NOMO-1 (cell line): ENCODE results near the gene ATP8A1.
"Not testable (repeated sequence)": the region's sequence is repeated elsewhere in the genome, so short reads cannot be mapped to it uniquely, and the experiment has no call there.

Experiments
- DNase-seq, 2 experiments: peaks; one replicate each; lab custom pipeline; 2025; ENCODE audit not compliant: unreplicated experiment in 2 of 2; lab: John Stamatoyannopoulos, UW

The ATP8A1 gene

GRCh38 chr4:42474406-42474805 lies 182.5 kb downstream of the ATP8A1 start:
- DNase-seq = no peak

GRCh38 chr4:42473071-42473684 lies 183.7 kb downstream of the ATP8A1 start:
- DNase-seq = no peak

GRCh38 chr4:42471896-42472295 lies 185.0 kb downstream of the ATP8A1 start:
- DNase-seq = no peak

- DNase-seq = no peak
These were observed 186.9 kb downstream of the ATP8A1 start for GRCh38 chr4:42470023-42470422.

- DNase-seq = not testable (repeated sequence)
These were observed 189.1 kb downstream of the ATP8A1 start for GRCh38 chr4:42467777-42468176.

GRCh38 chr4:42466273-42466844 lies 190.5 kb downstream of the ATP8A1 start:
- no peak for DNase-seq

- DNase-seq = no peak
These were observed 192.3 kb downstream of the ATP8A1 start for GRCh38 chr4:42464550-42465094.

GRCh38 chr4:42461216-42461615 lies 195.7 kb downstream of the ATP8A1 start:
- not testable (repeated sequence) for DNase-seq

- no peak for DNase-seq
These were observed 196.9 kb downstream of the ATP8A1 start for GRCh38 chr4:42460043-42460442.

GRCh38 chr4:42458657-42459056 lies 198.2 kb downstream of the ATP8A1 start:
- no peak for DNase-seq

- DNase-seq = no peak
These were observed 202.0 kb downstream of the ATP8A1 start for GRCh38 chr4:42454755-42455420.

- DNase-seq = no peak
These were observed 203.3 kb downstream of the ATP8A1 start for GRCh38 chr4:42453612-42454011.

GRCh38 chr4:42452823-42453222 lies 204.1 kb downstream of the ATP8A1 start:
- DNase-seq = no peak

GRCh38 chr4:42446823-42447222 lies 210.1 kb downstream of the ATP8A1 start:
- no peak for DNase-seq

- DNase-seq = no peak
These were observed 211.9 kb downstream of the ATP8A1 start for GRCh38 chr4:42445038-42445437.

- DNase-seq = no peak
These were observed 214.3 kb downstream of the ATP8A1 start for GRCh38 chr4:42442601-42443000.

- DNase-seq = no peak
These were observed 216.8 kb downstream of the ATP8A1 start for GRCh38 chr4:42440083-42440482.

- DNase-seq = no peak
These were observed 219.9 kb downstream of the ATP8A1 start for GRCh38 chr4:42436928-42437565.

GRCh38 chr4:42428036-42428435 lies 228.9 kb downstream of the ATP8A1 start:
- DNase-seq = no peak

GRCh38 chr4:42425146-42426065 lies 231.5 kb downstream of the ATP8A1 start:
- DNase-seq = no peak
